Hepatocyte (in vitro differentiated cells): ENCODE data around the gene NUCKS1.

ENCODE experiments used
- CTCF ChIP-seq: fragments of 200-600 bp; sonication (generic); IDR thresholded peaks from 2 replicates; pipeline ENCODE4 v1.5.1; 2016; ENCODE audit warnings: antibody characterized with exemption, mild to moderate bottlenecking; ENCODE audit not compliant: poor library complexity
- EZH2 ChIP-seq: fragments of 200-600 bp; sonication (generic); IDR thresholded peaks from 2 replicates; pipeline ENCODE4 v1.6.1; 2016; ENCODE audit warnings: antibody characterized with exemption, mild to moderate bottlenecking, borderline replicate concordance

- TF ChIP-seq CTCF (no peak), EZH2 (no peak)
Measured at GRCh38 chr1:205710201-205711062, 39.5 kb downstream of the NUCKS1 start.
